AG04450 (cell line): ENCODE results near the gene MINAR1. TPM values are rescaled to one million over a fixed set of nuclear protein-coding genes. Genes with fewer than 3 reads are reported as not detected.

Experiments used
- CTCF ChIA-PET: fragments of 300-600, 350-600 bp; formaldehyde crosslinking; extraction: SDS; loops from one replicate; lab custom pipeline; 2022; ENCODE audit warnings: antibody characterized with exemption, inconsistent platforms; lab: Charles Lee
- POLR2A ChIA-PET: fragments of 350-600 bp; formaldehyde crosslinking; extraction: SDS; loops from one replicate; lab custom pipeline; 2021; ENCODE audit warnings: antibody characterized with exemption, inconsistent platforms; lab: Yijun Ruan, JAX
- DNase-seq: peaks from one replicate; pipeline ENCODE4 v3.0.0-alpha.2; 2011; ENCODE audit warnings: low read depth, low spot score
- H3K27ac ChIP-seq: one replicate; pipeline ENCODE4 v1.5.1; 2012; ENCODE audit warnings: low read depth, low read length, control low read depth
- H3K27me3 ChIP-seq: one replicate; pipeline ENCODE4 v1.6.0; 2012; ENCODE audit warnings: low read length; ENCODE audit not compliant: control insufficient read depth, insufficient read depth
- H3K4me3 ChIP-seq: 2 replicates; pipeline ENCODE4 v1.5.1; 2011; ENCODE audit warnings: mild to moderate bottlenecking, low read depth, low read length, control low read depth
- H3K9me3 ChIP-seq: 2 replicates; pipeline ENCODE4 v1.5.1; 2012; ENCODE audit warnings: low read length; ENCODE audit not compliant: control insufficient read depth, insufficient read depth
- polyA plus RNA-seq: library from polyadenylated mRNA; depleted of rRNA; stranded (reverse); fragments of >200 nt; gene quantifications from 2 replicates; pipeline ENCODE4 v1.2.3, GENCODE V29; 2011
- TF ChIP-seq, protein P1 (sequence below): IDR thresholded peaks from 2 replicates; pipeline ENCODE4 v1.5.1; 2011; ENCODE audit warnings: low read depth, low read length, control low read depth, inconsistent platforms

The MINAR1 gene
- polyA plus RNA-seq, 1 experiment = 0.76 TPM

DNA sequence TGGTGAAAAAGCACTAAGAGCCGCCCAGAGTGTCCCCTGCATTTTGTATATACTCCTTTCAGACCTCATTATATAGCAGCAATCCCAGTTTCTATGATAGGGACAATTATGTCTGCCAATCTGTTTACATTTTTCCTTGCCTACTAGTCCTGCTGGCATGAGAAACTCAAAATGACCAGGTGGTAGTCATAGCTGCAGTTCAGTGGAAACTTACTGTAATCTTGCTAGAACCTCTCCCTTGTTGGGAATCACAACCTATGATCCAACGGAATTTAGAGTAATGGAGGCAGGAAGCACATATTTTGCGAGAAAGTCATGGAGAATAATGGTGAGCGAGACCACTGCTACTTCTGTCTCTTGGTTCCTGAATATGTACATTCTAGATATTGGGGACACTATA lies 28.6 kb upstream of the MINAR1 start:
- no peaks in the 10 kb centered on the region for H3K9me3 ChIP-seq
- ChIA-PET CTCF (interaction anchor here (0.7 to 0.8 kb wide), 2 partner anchors 63 to 450 kb away, joined by 3 to 4 read pairs; no protein-coding TSS in a partner anchor), POLR2A (no interaction called here)
- no peak overlapping the region for H3K4me3 ChIP-seq
- DNase-seq = no peak
- TF ChIP-seq, protein P1, sequence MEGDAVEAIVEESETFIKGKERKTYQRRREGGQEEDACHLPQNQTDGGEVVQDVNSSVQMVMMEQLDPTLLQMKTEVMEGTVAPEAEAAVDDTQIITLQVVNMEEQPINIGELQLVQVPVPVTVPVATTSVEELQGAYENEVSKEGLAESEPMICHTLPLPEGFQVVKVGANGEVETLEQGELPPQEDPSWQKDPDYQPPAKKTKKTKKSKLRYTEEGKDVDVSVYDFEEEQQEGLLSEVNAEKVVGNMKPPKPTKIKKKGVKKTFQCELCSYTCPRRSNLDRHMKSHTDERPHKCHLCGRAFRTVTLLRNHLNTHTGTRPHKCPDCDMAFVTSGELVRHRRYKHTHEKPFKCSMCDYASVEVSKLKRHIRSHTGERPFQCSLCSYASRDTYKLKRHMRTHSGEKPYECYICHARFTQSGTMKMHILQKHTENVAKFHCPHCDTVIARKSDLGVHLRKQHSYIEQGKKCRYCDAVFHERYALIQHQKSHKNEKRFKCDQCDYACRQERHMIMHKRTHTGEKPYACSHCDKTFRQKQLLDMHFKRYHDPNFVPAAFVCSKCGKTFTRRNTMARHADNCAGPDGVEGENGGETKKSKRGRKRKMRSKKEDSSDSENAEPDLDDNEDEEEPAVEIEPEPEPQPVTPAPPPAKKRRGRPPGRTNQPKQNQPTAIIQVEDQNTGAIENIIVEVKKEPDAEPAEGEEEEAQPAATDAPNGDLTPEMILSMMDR = no peak
- H3K27me3 ChIP-seq = no peaks in the 10 kb centered on the region
- H3K27ac ChIP-seq = no peak overlapping the region

DNA sequence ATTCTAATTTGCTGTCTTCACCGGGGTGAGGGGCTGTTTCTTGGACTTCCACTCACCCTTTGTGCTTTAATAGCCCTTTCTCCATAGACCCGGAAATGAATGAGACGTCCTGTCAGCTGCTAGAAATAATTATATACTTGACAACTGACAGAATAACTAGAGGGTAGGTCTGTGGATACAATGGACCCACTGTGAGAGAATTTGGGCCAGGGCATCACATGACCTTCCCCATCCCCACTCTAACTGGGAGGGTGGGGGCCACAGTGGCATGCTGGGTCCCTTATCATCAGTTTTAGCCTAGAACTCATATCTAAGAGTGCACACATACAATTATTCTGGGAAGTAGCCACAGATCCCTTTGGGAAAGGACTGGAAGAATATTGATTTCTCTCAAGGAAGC lies 25.9 kb upstream of the MINAR1 start:
- H3K27me3 ChIP-seq = no peaks in the 10 kb centered on the region
- TF ChIP-seq, protein P1 = no peak
- no peaks in the 10 kb centered on the region for H3K9me3 ChIP-seq
- DNase-seq = no peak
- ChIA-PET POLR2A (no interaction called here), CTCF (no interaction called here)
- H3K27ac ChIP-seq = no peak overlapping the region
- no peak overlapping the region for H3K4me3 ChIP-seq

DNA sequence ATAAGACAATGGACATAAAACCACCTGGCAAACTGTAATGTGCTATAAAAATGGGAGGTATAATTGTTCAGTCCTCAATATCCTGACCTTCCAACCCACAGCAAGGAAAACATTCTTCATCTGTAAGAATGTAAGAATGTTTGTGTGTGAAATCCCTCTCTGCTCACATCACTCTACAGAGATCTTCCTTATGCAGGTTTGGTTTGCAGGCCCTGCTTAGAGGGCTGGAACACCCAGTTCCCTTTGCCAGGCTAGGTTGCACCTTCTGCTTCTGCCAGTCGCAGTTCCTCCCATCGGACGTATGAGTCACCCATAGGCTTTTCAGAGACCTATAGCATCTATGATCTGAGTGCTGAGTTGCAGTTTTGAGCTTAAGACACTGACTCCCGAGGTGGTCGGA lies 24.1 kb upstream of the MINAR1 start:
- no peak for DNase-seq
- no peaks in the 10 kb centered on the region for H3K9me3 ChIP-seq
- H3K4me3 ChIP-seq = no peak overlapping the region
- no peaks in the 10 kb centered on the region for H3K27me3 ChIP-seq
- no peak overlapping the region for H3K27ac ChIP-seq
- POLR2A ChIA-PET = no interaction called here
- CTCF ChIA-PET = no interaction called here
- TF ChIP-seq, protein P1 = no peak

DNA sequence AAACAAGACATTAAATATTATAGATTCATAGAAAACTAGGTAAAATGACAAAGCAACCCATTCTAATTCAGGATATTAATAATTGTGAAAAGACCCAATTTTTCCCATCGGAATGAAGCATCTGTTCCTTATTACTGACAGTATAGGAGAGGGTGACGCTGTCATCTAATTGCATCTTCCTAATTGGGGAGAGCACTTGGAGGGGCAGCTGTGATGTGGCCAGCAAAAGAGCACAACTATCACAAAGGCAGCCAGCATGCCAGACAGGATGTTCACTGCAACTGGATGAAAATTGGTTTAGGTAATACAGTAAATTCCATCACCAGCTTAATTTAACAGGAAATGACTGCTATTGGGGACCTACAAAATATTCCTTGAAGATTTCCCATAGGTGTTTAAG lies 21.9 kb upstream of the MINAR1 start:
- CTCF ChIA-PET = interaction anchor here (0.6 to 1.3 kb wide), 2 partner anchors 28 to 186 kb away, joined by 3 read pairs; no protein-coding TSS in a partner anchor
- DNase-seq = no peak
- Histone ChIP-seq H3K27ac (no peak overlapping the region), H3K27me3 (no peaks in the 10 kb centered on the region), H3K4me3 (no peak overlapping the region), H3K9me3 (no peaks in the 10 kb centered on the region)
- POLR2A ChIA-PET = no interaction called here
- TF ChIP-seq, protein P1 = no peak

DNA sequence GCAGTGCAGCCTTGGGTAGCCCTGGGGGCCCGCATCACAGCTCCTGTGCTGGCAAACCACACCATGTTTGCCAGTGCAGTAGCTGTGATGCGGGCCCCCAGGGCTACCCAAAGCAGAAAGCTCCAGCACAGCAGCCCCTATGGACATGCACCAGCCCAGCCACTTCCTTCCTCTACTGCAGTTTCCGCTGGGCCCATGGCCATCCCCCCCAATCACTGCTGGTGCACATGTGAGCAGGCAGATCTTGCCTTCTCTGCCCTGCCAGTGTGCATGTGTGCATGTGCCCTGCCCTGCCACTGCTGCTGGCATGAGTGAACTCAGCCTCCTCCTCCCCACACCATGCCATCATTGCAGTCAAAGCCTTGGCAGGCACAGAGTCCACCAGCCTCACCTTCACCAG lies 20.1 kb upstream of the MINAR1 start:
- H3K27ac ChIP-seq = no peak overlapping the region
- no peak overlapping the region for H3K4me3 ChIP-seq
- TF ChIP-seq, protein P1 = no peak
- no peaks in the 10 kb centered on the region for H3K9me3 ChIP-seq
- POLR2A ChIA-PET = no interaction called here
- H3K27me3 ChIP-seq = no peaks in the 10 kb centered on the region
- CTCF ChIA-PET = no interaction called here
- no peak for DNase-seq
